Activated naive CD4-positive, alpha-beta T cell treated with anti-CD3 and anti-CD28 coated beads, Interleukin-2, amount 50 U/mL, for 72 hours (primary cell): ENCODE data around the gene KCNT2. TPM values are rescaled to one million over a fixed set of nuclear protein-coding genes. Genes with fewer than 3 reads are reported as not detected.

Experiments
- ATAC-seq, 2 donors: fragments of 150-1000 bp; cut with Tn5 transposase; 2 replicates each; pipeline ENCODE4 v1.10.0; 2021; ENCODE audit warnings: mild to moderate bottlenecking in 2 of 2, moderate library complexity in 2 of 2
- DNase-seq, 2 donors: peaks; one replicate each; pipeline ENCODE4 v3.0.0; 2021 to 2022; ENCODE audit warnings: low spot score in 2 of 2
- H3K27ac Mint-ChIP-seq, 2 donors: one replicate each; pipeline ENCODE4 v1.8.0; 2022; ENCODE audit warnings: mild to moderate bottlenecking in 2 of 2, mixed read lengths in 2 of 2
- H3K36me3 Mint-ChIP-seq, 2 donors: one replicate each; pipeline ENCODE4 v1.8.0; 2022; ENCODE audit warnings: mixed read lengths in 2 of 2
- H3K9me3 Mint-ChIP-seq, 2 donors: one replicate each; pipeline ENCODE4 v1.8.0; 2022; ENCODE audit warnings: mixed read lengths in 2 of 2
- total RNA-seq, 2 donors: library from RNA; stranded (reverse); gene quantifications; one replicate each; pipeline ENCODE4 v1.2.3, GENCODE V29; 2022

KCNT2 gene
- total RNA-seq, 2 donors from 2014 or later, result not detected

DNA sequence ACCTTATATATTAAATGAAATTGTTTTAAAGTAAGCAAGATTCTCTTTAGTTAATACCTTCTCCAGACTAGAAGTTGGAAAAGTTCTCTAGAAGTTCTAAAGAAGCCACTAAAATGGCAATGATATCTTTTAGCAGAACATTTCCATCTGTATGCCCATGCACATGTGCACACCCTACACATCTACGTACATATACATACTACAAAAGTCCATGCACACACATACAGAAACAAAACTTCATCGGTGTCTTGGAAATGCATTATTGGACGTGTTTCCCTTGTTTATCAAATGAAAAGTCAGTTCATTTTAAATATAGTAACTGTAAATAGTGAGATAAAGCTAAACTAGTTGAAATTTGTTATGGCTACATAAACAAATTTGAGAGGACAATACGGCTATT lies 114.4 kb downstream of the KCNT2 start:
- Mint-ChIP-seq H3K27ac (no peak overlapping the region), H3K36me3 (no peaks in the 10 kb centered on the region), H3K9me3 (peaks cover 0 to 4% of the 10 kb centered on the region in 2 donors)
- DNase-seq (no peak), ATAC-seq (no peak)

GRCh38 chr1:196488579-196488978 lies 119.7 kb downstream of the KCNT2 start:
- ATAC-seq, result no peak
- no peak for DNase-seq
- Mint-ChIP-seq H3K27ac (no peak overlapping the region), H3K36me3 (no peaks in the 10 kb centered on the region), H3K9me3 (peaks cover 0 to under 1% of the 10 kb centered on the region in 2 donors)

DNA sequence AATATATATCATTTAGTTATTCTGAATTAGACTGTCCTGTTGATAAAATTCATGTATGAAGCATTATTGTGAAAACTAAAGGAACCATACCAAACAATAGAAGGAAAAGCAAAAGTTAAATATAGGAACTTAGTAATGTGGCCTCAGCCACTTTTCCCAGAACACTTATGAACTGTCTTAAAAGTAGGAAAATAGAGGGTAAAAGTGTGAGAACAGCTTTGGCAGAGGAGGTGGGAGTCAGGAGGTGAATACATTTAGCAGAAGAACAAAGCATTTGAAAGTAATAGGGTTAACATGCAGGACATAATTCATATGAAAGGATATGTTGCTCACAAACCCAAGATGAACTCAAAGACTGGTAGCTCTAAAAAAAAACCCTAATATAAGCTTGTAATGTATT lies 121.9 kb downstream of the KCNT2 start:
- no peaks in the 10 kb centered on the region for H3K36me3 Mint-ChIP-seq
- ATAC-seq, result no peak
- DNase-seq, result no peak
- H3K9me3 Mint-ChIP-seq, result peaks cover 0 to 7% of the 10 kb centered on the region in 2 donors
- H3K27ac Mint-ChIP-seq, result no peak overlapping the region

DNA sequence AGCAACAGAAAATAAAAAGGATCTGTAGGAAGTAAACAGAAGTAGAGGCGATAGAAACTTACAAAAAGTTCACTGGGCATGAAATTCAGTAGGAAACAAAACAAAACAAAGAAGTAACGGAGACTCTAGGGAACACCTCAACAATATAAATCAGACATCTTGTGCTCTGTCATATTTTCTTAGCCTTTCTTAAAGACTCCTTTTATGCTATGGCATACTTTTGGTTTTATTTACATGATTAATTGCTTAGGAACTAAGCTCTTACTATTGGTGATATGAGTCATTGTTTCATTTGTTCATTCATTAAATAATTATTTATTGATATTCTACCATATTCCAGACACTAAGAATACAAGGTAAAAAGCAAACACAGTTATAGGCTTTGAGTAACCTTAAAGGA lies 126.6 kb downstream of the KCNT2 start:
- Mint-ChIP-seq H3K9me3 (peaks cover 0 to 7% of the 10 kb centered on the region in 2 donors), H3K27ac (no peak overlapping the region), H3K36me3 (no peaks in the 10 kb centered on the region)
- no peak for ATAC-seq
- no peak for DNase-seq

- no peaks in the 10 kb centered on the region for H3K36me3 Mint-ChIP-seq
- no peak overlapping the region for H3K27ac Mint-ChIP-seq
- no peak for DNase-seq
- no peak for ATAC-seq
- no peaks in the 10 kb centered on the region for H3K9me3 Mint-ChIP-seq
These were observed 131.0 kb downstream of the KCNT2 start for GRCh38 chr1:196477262-196477661.

GRCh38 chr1:196467230-196467925 lies 140.9 kb downstream of the KCNT2 start:
- no peaks in the 10 kb centered on the region for H3K9me3 Mint-ChIP-seq
- no peak for ATAC-seq
- DNase-seq, result no peak
- no peak overlapping the region for H3K27ac Mint-ChIP-seq
- H3K36me3 Mint-ChIP-seq, result no peaks in the 10 kb centered on the region

- H3K27ac Mint-ChIP-seq, result no peak overlapping the region
- no peaks in the 10 kb centered on the region for H3K36me3 Mint-ChIP-seq
- DNase-seq (no peak), ATAC-seq (no peak)
- H3K9me3 Mint-ChIP-seq, result no peaks in the 10 kb centered on the region
These were observed 141.6 kb downstream of the KCNT2 start for GRCh38 chr1:196466654-196467053.

- Mint-ChIP-seq H3K36me3 (no peaks in the 10 kb centered on the region), H3K9me3 (no peaks in the 10 kb centered on the region), H3K27ac (no peak overlapping the region)
- DNase-seq (no peak), ATAC-seq (no peak)
These were observed 142.1 kb downstream of the KCNT2 start for GRCh38 chr1:196466166-196466565.

DNA sequence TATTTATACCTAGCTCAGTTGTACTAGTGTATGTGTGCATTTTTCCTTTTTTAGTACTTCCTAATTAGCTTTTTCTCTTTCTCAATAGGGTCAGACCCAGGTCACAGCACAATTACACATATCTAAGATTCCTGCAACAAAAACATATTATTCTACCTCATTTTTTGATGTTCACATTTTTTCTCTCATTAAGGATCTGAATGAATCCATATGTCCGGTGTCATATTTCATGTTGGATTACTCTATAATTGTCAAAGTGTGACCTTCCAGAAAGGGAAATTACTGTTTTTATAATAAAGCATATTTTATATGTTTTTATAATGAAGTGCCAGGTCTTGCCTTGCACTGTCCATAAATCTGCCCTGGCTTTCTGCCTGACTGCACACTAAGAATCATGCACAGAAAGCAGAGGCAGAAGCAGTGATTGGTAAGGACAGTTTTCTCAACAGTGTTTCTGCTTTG lies 143.7 kb downstream of the KCNT2 start:
- Mint-ChIP-seq H3K9me3 (no peaks in the 10 kb centered on the region), H3K36me3 (no peaks in the 10 kb centered on the region), H3K27ac (no peak overlapping the region)
- DNase-seq, result no peak
- ATAC-seq, result no peak

DNA sequence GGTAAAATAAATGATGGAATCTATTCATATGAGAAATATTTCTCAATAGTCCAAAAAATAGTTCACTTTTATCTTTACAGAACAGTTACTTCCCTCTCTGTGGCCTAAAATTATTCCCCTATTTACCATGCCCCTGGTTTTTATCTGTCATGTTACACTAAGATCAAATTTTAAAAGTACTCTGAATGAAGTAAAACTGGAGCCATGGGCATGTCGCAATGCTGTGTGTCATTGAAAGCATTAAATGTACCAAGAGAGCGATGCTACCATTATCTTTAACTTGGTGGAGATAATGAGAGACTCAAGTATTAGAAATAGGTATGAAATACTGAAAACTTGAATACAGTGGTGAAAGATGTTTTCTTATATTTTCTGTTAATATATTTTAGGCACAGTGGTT lies 146.2 kb downstream of the KCNT2 start:
- DNase-seq, result no peak
- Mint-ChIP-seq H3K27ac (no peak overlapping the region), H3K36me3 (no peaks in the 10 kb centered on the region), H3K9me3 (no peaks in the 10 kb centered on the region)
- no peak for ATAC-seq

- Mint-ChIP-seq H3K9me3 (no peaks in the 10 kb centered on the region), H3K27ac (no peak overlapping the region)
- no peak for ATAC-seq
These were observed 146.7 kb downstream of the KCNT2 start for GRCh38 chr1:196461521-196461920.

DNA sequence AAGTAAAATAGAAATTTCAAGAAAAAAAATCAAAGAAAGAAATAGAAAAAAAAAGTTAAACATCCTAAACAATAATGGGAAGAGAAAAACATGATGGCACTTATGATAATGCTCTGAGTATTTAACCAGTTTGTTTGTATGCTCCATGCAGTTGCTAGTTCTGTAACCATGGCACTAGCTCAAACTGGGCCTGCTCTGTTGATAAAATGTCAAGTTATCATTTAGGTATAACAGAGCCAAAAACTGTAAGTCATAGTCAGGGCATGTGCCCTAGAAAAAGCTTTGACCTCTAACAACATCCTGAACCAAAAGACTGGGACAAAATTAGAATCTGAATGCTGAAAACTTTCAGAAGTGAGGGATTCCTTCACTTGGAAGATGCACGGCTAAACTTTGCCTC lies 148.9 kb downstream of the KCNT2 start:
- no peak for DNase-seq
- ATAC-seq, result no peak
- Mint-ChIP-seq H3K9me3 (peaks cover 5% of the 10 kb centered on the region in 2 donors), H3K27ac (no peak overlapping the region), H3K36me3 (no peaks in the 10 kb centered on the region)

More at GRCh38 chr1:196461521-196461920, 146.7 kb downstream of the KCNT2 start:
- DNase-seq, result no peak
- H3K36me3 Mint-ChIP-seq, result no peaks in the 10 kb centered on the region

GRCh38 chr1:196454792-196455191 lies 153.4 kb downstream of the KCNT2 start:
- DNase-seq (no peak), ATAC-seq (no peak)
- Mint-ChIP-seq H3K9me3 (peaks cover 5 to 12% of the 10 kb centered on the region in 2 donors), H3K27ac (no peak overlapping the region), H3K36me3 (no peaks in the 10 kb centered on the region)

DNA sequence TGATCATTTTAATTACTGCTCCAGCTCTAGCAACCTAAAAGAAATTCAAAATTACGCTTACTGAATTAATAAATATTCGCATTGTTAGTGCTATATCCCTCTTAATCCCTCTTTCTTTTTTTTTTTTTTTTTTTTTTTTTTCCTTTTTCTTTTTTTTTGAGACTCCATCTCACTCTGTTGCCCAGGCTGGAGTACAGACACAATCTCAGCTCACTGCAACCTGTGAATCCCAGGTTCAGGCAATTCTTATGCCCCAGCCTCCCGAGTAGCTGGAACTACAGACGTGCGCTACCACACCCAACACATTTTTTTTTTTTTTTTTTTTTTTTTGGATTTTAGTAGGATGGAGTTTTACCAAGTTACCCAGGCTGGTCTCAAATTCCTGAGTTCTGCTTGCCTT lies 157.1 kb downstream of the KCNT2 start:
- DNase-seq, result no peak
- ATAC-seq, result no peak
- no peak overlapping the region for H3K27ac Mint-ChIP-seq
- H3K36me3 Mint-ChIP-seq, result no peaks in the 10 kb centered on the region
- peaks cover 10 to 12% of the 10 kb centered on the region in 2 donors for H3K9me3 Mint-ChIP-seq

DNA sequence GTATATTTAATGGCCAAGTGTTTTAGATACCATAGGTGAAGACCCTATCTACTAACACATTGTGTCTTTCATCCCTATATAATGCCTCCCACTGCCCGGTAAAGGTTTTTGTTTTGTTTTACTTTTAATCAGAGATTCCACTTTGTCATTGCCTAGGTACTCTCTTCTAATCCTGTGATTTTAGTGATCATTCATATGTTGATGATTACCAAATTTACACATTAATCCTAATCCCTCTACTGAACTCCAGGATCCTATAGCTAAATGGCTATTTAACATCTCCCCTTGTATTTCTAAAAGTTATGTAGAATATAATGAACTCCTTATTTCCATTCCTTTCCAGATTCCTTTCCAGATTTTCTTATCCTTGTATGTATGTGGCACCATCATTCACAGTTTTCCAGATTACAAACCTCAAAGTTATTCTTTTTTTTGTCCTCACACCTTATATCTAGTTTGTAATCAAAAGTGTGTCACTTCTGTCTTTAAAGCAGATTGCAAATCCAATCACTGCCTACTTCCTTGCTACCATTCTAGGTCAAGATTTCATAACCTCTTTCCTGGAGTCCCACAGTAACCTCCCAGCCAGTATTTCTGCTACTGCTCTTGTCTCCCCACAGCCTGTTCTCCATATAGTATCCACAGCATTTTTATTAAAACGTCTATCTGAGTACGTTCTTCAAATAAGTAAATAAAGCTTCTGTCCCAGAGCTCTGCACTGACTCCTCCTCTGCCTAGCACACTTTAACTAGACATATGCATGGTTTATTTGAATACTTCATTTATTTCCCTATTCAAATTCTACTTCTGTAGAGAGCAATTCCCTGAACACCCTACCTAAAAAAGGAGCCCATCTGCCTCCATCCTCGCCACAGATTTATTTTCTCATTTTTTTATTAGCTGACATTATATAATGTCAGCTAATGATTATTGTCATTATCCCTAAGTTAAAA lies 157.8 kb downstream of the KCNT2 start:
- DNase-seq (no peak), ATAC-seq (no peak)
- no peaks in the 10 kb centered on the region for H3K36me3 Mint-ChIP-seq
- peaks cover 10 to 12% of the 10 kb centered on the region in 2 donors for H3K9me3 Mint-ChIP-seq
- no peak overlapping the region for H3K27ac Mint-ChIP-seq

GRCh38 chr1:196449460-196449859 lies 158.8 kb downstream of the KCNT2 start:
- Mint-ChIP-seq H3K9me3 (peaks cover 4 to 7% of the 10 kb centered on the region in 2 donors), H3K27ac (no peak overlapping the region), H3K36me3 (no peaks in the 10 kb centered on the region)
- DNase-seq (no peak), ATAC-seq (no peak)

DNA sequence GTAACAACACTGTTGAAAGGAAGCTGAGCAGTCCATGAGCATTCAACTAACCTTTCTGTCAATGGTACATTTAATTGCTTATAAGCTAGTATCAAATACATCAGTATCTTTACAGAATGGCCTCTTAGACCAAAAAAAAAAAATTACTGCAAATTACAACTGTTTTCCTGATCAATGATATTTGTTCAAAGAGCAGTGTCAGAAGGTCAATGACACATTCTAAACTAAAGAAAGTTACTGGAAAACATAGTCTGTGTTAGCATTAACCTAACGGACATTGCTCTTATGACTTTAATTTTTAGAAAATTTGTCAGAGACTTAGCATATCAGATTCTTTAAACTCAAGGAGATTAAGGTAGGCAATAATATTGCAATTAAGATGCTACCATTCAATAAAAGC lies 162.5 kb downstream of the KCNT2 start:
- Mint-ChIP-seq H3K36me3 (no peaks in the 10 kb centered on the region), H3K9me3 (peaks cover 0 to 4% of the 10 kb centered on the region in 2 donors), H3K27ac (no peak overlapping the region)
- ATAC-seq, result no peak
- no peak for DNase-seq
